Stimulated activated CD4-positive, alpha-beta T cell treated with anti-CD3 and anti-CD28 coated beads, TNF-alpha, amount 100 ng/mL, for 1 hour (primary cell): ENCODE measurements around the gene RBM17.
A peak's percentile ranks its signal among the peaks of the same experiment; 100 is the strongest.
"Not testable (repeated sequence)": the region's sequence is repeated elsewhere in the genome, so short reads cannot be mapped to it uniquely, and the experiment has no call there.

Experiments
- DNase-seq, 3 donors: peaks; one replicate each; pipeline ENCODE4 v3.0.0-alpha.2; 2020; ENCODE audit warnings: low read depth in 3 of 3, low spot score in 1 of 3

Gene RBM17

GRCh38 chr10:6153845-6154244, 65.0 kb downstream of the RBM17 start:
- no peak for DNase-seq

DNA sequence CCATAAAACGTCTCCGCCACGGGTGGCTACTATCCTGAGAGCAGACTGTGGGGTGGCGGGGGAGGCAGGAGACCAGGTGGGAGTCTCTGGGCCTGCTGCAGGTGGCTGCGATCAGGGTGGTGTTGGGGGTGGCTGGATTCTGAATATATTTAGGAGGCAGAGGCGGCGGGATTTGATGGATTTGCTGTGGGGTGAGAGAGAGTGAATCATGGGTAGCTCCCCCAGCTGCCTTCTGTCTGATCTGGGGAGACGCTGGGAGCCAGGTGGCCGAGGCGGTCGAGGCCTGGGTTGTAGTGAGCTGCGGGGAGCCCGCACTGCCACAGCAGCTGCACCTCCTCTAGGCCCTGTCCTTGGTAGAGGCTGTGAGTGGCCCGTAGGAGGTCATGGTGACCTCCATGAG, 65.7 kb downstream of the RBM17 start:
- no peak for DNase-seq

DNA sequence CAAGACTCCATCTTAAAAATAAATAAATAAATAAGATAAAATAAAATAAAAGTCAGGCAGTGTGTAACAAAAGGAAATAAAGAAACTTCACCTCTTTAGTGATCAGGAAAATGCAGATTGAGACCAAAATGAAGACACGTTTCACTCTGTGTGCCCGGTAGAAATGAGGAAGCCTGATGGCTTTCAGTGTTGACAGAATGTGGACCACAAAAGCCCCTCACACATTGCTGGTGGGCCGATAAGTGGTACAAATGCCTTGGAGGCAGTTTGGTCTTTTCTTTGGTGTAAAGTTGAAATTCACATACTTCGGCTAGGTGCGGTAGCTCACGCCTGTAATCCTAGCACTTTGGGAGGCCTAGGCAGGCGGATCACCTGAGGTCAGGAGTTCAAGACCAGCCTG, 69.4 kb downstream of the RBM17 start:
- no peak for DNase-seq

DNA sequence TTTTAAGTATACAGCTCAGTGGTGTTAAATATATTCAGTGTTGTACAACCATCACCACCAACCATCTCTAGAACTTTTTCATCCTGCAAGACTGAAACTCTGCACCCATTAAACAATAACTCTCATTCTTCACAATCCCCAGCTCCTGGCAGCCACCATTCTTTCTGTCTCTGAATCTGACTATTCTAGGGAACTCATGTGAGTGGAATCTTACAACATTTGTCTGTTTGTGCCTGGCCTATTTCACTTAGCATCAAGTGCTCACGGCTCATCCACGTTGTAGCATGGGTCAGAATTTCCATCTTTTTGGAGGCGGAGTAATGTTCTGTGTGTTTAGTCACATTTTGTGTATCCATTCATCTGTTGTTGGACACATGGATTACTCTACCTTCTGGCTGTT, 73.1 kb downstream of the RBM17 start:
- DNase-seq: no peak

DNA sequence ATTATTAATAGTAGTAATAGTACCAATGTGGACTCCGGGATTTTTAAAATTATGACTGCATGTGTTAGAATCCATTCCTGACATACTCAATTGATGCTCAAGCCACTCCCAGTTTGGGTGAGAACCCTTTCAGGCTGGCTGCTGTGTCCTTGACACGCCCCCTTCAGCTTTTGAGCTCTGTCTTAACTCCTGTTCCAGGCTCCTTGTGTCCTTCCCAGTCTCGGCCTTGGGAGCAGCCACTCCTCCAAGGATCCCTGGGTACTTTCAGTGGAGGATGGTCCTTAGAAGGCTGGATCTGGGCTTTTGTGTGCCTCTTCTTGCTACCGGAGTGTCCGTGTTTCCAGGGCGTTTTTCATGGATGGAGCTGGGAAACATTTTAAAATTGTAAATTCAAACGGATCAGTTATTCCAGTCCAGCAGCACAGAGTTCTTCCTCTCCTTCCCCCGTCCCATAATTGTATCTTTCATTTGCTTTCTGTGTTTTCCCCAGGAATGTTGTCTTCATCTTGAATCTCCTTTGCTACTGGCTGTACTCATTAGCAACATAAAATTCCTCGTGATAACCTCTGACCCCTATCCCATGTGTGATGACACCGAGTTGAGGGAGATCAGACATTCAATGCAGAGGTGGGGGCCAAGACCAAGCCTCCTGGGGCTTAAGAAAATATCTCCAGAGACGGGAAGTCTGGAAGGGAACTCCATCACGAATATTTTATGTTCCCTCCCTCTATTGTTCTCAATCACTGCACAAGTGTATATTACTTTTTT, 73.9 kb downstream of the RBM17 start:
- no peak for DNase-seq

DNA sequence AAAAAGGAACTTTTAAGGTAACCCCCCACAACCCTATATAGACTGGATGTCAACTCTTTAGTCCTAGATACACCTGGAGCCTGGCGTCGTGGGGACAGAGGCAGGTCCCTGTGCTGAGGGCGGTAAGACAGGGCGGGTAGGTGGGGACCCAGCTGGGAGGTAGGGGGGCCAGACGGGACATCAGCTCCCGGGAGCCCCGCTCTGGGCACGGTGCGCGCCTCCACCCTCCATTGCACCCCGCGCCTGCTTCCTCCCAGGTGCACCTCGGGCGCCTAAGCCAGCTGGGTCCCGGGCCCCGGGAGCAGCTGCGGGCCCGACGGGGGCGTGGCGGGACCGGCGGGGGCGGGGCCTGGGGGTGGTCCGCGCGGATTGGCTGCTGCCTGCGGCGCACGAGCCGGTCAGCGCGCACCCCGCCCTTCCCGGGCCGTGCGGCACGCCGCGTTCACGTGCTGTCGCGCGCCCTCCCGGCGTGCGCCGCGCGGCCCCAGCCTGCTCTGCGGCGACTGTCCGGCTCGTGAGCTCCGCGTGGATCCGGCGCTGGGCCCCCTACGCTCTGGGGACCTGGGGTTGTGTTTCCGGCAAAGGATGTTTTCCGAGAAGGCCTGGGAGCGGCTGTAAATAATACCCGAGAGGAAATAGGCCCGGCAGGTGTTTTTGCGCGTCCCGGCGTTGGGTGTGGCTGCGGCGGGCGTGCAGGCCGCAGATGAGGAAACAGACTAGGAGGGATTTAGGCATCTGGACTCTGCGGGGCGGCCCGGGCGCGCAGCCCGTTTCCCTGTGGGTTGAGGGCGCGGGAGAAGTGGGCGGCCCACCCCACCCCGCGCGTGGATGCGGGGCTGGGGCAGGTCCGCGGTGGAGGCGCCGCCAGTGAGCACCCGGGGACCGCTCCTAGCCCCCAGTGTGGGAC, 74.8 kb downstream of the RBM17 start:
- DNase-seq: peak; percentile 79 to 93 (median 85)

- no peak for DNase-seq
Observed at GRCh38 chr10:6164271-6165095, 75.6 kb downstream of the RBM17 start.

- no peak for DNase-seq
Observed at GRCh38 chr10:6165221-6165725, 76.4 kb downstream of the RBM17 start.

DNA sequence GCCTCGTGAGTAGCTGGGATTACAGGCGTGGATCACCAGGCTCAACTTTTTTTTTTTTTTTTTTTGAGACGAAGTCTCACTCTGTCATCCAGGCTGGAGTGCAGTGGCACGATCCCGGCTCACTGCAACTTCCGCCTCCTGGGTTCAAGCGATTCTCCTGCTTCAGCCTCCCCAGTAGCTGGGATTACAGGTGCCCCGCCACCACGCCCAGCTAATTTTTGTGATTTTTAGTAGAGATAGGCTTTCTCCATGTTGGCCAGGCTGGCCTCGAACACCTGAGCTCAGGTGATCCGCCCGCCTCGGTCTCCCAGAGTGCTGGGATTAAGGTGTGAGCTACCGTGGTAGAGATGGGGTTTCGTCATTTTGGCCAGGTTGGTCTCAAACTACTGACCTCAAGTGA, 77.1 kb downstream of the RBM17 start:
- DNase-seq: not testable (repeated sequence)
